GM21619 (cell line): ENCODE results near the gene RPS29.
"Not testable (repeated sequence)": the region's sequence is repeated elsewhere in the genome, so short reads cannot be mapped to it uniquely, and the experiment has no call there.

ENCODE experiments used
- ATAC-seq: cut with Tn5 transposase; IDR thresholded peaks from one replicate; pipeline ENCODE4 v1.9.1; 2021; ENCODE audit not compliant: unreplicated experiment

Gene RPS29

DNA sequence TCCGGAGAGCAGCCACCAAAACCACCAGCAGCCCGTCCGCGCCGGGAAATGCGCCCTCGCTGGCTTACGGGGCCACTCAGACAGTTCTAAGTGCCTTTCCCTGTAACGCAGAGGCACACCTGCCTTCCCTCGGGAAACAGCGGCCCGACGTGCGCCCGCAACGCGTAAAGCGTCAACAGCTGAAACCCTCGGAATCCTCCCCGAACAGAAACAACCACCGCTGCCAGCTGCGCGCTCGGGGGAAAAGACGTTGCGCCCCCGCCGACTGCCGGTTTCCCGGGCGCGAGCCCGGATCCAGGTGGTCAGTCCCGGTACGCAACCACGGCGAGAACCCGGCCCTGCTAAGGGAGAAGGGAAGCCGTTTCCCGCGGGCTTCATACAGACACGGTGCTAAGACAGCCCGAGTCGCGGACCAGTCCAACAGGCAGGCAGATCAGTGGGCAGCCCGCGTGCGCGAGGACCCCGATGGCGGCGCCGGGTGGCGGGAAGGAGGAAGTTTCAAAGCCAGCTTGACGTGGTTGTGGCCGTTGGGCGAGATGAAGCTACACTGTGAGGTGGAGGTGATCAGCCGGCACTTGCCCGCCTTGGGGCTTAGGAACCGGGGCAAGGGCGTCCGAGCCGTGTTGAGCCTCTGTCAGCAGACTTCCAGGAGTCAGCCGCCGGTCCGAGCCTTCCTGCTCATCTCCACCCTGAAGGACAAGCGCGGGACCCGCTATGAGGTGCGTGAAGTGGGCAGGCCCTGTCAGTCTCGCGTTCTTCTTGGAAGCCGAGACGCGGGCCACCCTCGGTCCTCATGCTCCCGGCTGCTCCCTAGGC lies 12.5 kb upstream of the RPS29 start, which contains the start of gene LRR1:
LRR1 (plus strand) TSS at position 456 of the 816 bp plus-strand sequence; CDS start at position 537, 81 bp downstream.
- ATAC-seq: peak; percentile 44

DNA sequence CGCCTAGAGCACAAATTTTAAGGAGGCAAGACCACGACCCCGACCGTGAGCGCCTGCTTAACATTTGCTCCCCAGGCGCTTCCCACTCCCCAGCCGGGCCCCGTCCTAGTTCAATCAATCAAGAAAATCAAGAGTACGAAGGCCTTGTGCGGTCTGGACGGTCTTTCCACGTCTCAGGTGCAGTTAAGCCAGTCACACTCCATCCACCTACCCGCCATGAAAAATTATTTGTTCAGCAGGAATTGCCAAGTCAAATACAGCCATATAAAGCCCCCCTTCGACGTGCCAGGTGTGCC lies 12.0 kb upstream of the RPS29 start:
- no peak for ATAC-seq

DNA sequence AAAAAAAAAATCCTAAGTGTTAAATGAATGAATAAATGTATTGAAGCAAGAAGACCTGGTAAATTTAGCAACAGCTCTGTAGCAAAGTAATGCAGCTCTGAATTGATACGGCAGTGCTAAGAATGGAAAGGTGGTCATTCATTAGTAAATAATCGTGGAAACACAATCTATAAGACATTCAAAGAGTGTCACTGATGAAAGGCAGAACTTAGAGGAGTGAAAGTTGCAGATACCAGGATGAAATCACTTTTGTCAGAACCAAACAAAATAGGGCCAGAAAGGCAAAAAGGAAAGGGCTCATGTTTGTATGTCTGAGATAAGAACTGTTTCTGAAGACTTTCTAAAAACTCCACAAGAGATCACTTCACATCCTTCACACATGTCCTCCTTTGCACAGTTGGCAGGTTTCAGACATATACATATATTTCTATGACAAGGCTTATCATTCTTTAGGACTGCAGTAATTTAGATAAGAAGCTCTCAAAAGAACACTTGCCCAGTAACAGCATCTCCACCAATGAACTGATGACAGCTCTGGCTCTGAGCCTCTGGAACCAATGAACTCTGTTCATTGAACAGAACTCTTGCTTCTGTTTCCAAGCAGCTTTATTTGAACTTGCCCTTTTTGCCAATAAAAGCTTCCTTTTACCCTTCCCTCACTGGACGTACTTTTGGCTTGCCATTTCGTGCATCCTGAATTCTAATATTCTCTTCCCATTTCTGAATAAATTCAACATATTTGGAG lies 8.3 kb upstream of the RPS29 start:
- no peak for ATAC-seq

DNA sequence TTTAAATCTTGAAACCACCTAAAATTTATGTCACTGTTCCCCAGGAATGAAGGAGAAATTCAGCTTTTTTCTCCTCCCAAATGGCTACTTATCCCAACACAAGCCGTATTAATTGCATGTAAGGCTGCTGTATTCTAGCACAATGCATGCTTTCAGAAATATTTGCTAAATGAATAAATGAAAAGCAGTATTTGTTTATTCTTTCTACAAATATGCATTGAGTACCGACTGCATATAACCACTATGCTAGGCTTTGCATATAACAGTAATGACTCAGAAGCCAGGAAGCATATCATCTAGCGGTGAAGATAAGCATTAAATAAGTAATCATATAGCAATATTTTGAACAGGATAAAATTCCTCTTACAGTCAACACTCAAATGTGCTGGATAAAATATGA lies 6.8 kb upstream of the RPS29 start:
- no peak for ATAC-seq

DNA sequence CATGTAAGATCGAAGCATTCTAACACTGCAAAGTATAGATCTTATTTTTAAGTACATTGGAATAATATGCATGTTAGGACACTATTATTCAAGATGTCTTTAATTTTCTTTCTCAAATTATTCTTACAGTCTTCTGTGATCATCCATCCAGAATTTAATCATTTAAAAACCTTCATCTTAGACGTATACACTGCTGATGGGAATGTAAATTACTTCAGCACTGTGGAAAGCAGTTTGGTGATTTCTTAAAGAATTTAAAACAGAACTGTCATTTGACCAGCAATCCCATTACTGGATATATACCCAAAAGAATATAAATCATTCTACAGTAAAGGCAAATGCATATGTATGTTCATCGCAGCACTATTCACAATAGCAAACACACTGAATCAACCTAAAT lies 3.2 kb upstream of the RPS29 start:
- no peak for ATAC-seq

DNA sequence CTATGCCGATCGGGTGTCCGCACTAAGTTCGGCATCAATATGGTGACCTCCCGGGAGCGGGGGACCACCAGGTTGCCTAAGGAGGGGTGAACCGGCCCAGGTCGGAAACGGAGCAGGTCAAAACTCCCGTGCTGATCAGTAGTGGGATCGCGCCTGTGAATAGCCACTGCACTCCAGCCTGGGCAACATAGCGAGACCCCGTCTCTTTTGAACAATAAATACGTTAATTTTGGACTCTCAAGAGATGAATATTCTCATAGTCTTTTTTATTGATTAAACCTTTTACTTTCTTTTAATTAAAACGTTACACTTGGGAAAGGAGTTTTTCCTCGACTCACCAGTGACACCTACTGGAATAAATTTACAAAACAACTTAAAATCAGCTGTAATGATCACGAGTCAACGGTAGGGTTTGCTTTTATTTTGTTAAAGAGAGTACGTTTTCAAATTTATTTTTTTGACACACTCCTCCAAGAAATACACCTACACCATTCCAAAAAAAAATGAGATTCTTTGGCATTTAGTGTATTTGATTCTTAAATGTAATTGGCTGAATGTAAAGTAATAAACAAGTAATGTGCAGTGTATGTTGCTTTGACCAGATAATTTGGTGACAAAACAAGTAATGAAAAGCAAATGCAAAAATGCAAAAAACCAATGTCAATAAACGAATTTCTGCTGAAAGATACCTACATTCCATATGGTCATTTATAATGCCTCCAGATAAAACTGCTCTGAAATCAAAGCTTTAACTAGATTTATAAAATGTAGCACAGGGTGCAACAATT lies 687 bp upstream of the RPS29 start:
- ATAC-seq: peak; percentile 26

DNA sequence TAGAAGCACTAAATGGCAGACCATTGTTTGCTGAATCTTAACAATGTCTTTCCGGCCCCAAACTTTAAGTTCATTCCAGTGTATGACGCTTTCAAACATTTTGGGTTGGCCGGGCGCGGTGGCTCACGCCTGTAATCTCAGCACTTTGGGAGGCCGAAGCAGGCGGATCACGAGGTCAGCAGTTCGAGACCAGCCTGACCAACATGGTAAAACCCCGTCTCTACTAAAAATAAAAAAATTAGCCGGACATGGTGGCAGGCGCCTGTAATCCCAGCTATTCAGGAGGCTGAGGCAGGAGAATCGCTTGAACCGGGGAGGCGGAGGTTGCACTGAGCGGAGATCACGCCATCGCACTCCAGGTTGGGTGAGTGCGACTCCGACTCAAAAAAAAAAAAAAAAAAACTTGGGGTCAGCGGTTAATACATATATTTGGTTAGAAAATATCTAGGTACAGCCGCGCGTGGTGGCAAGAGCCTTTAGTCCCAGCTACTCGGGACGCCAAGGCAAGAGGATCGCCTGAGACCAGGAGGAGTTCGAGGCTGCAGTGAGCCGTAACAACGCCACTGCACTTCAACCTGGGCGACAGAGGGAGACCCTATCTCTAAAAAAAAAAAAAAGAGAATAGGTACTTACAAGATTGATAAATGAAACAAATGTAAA lies 1.1 kb downstream of the RPS29 start:
- not testable (repeated sequence) for ATAC-seq

DNA sequence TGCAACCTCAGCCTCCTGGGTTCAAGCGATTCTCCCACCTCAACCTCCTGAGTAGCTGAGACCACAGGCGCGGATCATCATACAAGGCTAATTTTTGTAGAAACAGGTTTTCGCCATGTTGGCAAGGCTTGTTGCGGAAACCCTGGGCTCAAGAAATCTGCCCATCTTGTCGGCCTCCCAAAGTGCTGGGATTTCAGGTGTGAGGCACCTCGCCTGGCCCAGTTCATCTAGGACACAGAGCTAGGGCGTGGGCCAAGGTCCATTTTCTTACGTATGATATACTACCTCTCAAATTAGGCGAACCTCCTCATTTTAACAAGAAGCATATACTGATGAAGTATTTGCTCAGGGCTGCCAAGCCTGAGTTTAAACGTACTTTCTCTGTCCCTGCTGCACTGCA lies 2.1 kb downstream of the RPS29 start:
- ATAC-seq: no peak

DNA sequence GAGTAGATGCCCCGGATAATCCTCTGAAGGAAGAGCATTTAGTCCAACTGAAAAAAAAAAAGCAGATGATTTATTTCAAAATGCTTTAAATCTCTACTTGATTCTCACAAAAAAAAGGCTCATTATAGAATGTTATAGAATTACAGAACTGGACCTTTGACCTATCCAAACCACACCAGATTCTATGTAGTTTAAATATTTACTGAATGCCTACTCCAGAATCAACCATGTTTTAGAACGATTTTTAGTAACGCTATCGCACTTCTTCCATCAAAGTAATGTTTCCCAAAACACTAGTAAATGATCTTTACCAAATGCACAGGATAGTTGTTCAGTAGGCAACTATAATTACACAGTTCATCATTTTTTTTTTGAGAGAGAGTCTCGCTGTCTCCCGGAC lies 2.6 kb downstream of the RPS29 start:
- no peak for ATAC-seq

DNA sequence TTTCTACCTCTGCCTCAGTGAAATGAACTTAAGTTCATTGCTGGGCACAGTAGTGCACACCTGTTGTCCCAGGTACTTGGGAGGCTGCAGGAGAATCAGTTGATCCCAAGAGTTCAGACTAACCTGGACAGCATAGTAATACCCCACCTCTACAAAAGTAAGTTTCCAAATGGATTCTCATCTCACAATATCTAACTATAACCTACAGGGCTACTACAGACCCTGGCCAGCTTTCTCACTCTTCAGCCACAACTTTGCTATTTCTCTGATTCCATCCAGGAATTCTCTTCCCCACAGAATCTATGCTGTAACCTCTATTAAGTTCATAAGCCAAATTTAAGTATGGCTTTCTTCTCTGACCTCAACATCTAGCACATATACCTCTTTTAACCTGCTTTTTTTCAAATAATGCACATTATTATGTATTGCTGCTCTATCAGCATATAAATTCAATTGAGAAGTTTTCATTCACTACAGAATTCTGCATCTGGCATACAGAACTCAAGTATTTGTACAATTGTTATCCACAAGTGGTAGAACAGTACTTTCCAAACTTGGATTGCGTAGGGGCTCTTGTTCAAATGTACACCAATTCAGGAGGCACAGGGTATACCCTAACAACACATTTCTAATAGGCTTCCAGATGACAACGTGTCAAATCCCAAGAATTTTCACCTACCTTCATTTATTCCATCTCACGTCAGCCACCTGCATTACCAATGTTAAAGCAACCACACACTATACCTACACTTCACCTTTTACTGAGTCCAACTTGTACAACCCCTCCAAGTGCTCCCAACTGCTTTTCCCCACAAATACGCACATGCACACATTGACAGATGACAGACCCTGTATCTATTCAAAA lies 3.8 kb downstream of the RPS29 start:
- ATAC-seq: no peak

DNA sequence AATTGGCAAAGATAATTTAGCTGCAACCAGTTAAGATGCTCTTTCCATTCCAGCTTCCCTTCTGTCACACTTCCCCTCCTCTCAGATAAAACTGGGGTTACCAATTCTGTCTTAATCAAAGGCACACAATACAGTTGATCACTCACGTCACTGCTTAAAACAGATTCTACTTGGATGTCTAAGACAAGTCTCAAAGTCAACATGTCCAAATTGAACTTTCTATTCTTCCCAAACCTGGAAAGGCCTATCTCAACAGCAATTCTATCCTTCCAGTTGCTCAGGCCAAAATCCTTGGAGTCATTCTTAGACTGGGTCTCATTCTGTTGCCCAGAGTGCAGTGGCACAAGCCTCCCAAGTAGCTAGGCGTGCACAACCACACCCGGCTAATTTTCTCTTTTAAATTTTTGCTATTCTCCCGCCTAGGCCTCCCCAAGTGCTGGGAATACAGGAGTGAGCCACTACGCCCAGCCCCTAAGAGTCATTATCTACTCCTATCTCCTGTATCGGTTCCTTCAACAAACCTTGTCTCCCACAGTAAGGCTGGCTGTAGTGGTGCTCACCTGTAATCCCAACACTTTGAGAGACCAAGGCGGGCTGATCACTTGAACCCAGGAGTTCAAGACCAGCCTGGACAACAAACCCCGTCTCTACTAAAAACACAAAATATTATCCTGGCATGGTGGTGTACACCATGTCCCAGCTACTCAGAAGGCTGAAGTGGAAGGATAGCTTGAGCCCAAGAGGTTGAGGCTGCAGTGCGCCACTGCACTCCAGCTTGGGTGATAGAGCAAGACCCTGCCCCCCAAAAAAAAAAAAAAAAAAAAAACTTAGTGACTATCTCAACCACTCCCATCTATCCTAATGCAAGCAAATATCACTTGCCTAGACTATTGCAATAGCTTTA lies 4.7 kb downstream of the RPS29 start:
- no peak for ATAC-seq

DNA sequence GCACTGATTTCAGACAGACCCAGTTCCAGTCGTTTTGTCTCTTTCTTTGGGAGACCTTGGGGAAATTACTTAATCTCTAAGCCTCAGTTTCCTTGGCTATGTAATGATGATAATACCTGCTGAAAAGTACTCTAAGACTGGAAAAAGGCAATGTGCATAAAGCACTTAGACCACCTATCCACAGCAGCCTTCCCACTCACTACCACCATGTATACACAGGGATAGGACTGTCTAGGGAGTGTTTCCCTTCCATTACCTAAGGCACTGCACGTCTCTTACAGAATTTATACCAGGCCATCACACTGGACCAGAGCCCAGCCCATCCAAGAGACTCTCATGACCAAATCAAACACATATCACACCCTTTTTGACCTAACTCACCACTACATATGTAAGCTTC lies 6.3 kb downstream of the RPS29 start:
- ATAC-seq: no peak

DNA sequence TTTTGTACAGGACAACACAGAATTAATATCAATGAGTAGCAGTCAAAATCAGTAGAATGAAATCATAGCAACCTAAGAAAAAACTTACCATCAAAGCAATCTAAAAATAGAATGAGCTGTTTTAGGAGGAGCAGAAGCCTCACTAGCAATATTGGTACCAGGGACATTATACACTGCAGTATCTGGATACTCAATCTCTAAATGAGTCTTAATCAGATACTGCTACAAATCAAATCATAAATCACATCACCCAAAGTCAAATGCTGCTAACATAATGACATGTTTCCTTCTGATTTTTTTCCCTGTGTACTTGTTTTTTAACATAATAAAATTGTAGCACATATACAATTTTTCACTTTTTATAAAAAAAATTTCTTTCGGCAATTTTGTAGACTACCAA lies 8.0 kb downstream of the RPS29 start:
- no peak for ATAC-seq

DNA sequence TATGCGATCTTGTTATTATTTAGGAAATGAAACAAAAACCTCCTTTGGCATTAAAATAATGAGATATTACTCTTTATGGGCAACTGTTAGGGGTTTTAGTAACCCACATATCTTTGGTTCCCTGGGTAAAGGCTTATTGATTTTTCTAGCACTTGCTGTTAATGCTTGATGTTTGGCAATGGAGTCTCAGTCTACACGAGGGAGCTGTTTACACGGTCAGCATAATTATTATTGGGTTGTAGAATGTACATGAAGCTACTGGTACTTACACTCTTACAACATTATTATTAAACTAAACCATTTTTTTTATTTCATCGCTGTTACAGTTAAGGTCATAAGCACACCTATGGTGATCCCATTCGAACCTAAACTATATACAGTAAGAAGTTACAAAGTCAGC lies 12.1 kb downstream of the RPS29 start:
- no peak for ATAC-seq

DNA sequence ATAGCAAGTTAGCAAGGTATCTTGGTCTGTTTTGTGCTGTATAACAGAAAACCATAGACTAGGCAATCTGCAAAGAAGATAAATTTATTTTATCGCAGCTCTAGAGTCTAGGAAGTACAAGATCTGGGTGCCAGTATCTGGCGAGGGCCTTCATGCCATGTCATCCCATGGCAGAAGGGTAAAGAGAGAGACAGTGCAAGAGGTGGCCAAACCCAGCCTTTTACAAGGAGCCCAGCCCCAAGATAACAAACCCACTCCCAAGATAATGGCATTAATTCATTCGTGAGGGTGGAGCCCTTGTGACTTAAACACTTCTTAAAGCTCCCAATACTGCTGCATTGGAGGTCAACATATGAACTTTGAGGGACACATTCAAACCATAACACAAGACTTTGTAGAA lies 16.9 kb downstream of the RPS29 start:
- ATAC-seq: no peak

DNA sequence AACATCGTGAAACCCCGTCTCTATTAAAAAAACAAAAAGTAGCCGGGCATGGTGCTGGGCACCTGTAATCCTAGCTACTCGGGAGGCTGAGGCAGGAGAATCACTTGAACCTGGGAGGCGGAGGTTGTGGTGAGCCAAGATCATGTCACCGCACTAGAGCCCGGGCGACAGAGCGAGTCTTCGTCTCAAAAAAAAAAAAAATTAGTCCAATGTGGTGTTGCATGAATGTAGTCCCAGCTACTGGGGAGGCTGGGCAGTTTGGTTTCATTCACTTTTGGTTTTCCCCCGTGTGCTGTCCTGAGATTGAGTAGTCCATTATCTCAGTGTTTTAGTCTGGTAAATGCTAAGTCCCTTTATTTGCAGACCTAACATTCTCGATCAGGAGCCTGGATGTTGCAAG lies 19.5 kb downstream of the RPS29 start:
- ATAC-seq: no peak

DNA sequence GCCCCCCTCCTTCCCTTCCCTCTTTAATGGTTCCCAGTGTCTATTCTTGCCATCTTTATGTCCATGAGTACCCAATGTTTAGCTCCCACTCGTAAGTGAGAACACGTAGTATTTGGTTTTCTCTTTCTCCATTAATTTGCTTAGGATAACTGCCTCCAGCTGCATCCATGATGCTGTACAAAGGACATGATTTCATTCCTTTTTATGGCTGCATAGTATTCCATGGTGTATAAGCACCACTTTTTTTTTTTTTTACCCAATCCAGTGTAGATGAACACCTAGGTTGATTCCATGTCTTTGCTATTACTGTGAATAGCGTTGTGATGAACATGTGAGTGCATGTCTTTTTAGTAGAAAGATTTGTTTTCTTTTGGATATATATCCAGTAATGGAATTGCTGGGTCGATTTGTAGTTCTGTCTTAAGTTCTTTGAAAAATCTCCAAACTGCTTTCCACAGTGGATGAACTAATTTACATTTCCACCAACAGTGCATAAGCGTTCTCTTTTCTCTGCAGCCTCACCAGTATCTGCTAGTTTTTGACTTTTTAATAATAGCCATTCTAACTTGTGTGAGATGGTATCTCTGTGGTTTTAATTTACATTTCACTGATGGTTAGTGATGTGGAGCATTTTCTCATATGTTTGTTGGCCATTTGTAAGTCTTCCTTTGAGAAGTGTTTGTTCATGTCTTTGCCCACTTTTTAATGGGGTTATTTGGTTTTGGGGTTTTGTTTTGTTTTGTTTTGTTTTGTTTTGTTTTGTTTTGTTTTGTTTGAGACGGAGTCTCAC lies 26.0 kb downstream of the RPS29 start:
- no peak for ATAC-seq

DNA sequence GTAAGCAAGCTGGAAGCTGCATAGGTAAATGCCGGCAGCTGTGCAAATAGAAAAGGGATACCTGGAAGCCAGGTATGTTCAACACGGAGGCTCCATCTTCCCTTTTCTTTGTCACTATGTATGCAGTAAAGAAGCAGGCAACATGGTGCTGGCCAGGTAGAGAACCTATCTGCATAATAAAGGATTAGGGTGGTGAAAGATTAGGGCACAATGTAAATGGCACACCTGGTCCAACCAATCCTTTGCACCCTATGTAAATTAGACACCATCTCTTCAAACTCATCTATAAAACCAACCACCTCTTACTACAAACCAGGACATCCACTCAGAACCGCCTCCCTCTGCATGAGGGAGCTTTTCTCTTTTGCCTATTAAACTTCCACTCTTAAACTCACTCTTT lies 32.3 kb downstream of the RPS29 start:
- ATAC-seq: no peak

DNA sequence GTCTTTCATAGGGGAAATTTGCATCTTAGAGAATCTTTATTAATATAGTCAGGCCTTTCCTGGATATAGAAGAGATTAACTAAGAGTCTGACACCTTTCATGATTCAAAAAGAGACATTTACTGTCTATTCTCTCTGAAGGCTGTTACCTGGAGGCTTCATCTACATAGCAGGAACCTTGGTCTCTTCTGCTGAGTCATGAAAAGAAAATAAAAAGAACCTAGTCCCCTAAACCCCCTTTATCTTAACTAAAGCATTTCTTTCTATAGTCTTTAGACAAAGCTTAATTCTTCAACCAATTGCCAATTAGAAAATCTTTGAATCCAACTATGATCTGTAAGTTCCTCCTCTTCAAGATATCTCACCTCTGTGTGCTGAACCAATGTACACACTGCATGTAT lies 33.1 kb downstream of the RPS29 start:
- no peak for ATAC-seq
